Measurements from ENCODE around the gene FAF1.
"Not testable (repeated sequence)": the region's sequence is repeated elsewhere in the genome, so short reads cannot be mapped to it uniquely, and the experiment has no call there.

Gene FAF1

DNA sequence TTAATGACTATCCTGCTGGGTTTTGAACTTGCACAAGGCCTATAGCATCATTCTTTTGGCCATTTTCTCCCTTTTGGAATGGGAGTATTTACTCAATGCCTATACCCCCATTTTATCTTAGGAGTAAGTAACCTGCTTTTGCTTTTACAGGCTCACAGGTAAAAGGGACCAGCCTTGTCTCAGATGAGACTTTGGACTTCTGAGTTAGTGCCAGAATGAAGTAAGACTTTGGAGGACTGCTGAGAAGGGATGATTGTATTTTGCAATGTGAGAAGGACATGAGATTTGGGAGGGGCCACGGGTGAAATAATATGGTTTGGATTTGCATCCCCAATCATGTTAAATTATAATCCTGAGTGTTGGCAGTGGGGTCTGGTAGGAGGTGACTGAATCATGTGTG is 212.7 kb downstream of the FAF1 start:
- no peak for DNase-seq

DNA sequence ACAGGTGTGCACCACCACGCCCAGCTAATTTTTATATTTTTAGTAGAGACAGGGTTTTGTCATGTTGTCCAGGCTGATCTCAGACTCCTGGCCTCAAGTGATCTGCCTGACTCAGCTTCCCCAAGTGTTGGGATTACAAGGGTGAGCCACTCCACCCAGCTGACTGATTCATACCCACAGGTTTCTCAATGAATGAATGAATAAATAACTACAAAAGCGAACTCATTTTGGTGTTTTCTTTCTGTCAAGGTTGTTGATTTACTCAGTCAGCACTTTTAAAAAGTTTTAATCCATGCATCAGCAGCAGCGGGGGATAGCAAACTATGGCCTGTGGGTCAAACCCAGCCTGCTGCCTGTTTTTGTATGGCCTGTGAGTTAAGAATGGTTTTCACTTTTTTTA is 217.5 kb downstream of the FAF1 start:
- DNase-seq, result no peak

GRCh38 chr1:50739125-50739524 is 220.9 kb downstream of the FAF1 start:
- no peak for DNase-seq

DNA sequence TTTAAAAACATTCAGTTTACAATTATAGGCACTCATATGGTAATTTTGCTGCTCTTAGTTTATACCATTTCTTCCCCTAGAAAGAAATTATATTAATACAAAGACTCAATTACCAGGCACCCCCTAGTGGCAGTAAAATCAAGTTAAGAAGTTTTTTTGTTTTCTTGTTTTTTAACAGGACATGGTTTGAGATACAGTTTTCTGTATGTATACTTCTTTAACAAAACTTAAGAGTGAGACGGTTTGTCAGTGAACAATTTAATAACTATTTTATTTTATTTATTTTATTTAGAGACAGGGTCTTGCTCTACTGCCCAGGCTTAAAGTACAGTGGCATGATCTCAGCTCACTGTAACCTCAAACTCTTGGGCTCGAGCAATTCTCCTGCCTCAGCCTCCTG is 224.6 kb downstream of the FAF1 start:
- DNase-seq, result no peak

DNA sequence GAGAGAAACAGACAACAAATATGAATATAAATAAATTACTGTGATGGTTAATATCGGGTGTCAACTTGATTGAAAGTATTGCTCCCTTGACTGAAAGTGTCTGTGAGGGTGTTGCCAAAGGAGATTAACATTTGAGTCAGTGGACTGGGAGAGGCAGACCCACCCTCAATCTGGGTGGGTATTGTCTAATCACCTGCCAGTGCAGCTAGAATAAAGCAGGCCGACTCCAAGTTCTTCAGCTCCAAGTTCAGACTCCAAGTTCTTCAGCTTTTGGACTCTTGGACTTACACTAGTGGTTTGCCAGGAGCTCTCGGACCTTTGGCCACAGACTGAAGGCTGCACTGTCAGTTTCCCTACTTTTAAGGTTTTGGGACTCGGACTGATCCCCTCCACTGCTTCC is 232.5 kb downstream of the FAF1 start:
- DNase-seq, result not testable (repeated sequence)

DNA sequence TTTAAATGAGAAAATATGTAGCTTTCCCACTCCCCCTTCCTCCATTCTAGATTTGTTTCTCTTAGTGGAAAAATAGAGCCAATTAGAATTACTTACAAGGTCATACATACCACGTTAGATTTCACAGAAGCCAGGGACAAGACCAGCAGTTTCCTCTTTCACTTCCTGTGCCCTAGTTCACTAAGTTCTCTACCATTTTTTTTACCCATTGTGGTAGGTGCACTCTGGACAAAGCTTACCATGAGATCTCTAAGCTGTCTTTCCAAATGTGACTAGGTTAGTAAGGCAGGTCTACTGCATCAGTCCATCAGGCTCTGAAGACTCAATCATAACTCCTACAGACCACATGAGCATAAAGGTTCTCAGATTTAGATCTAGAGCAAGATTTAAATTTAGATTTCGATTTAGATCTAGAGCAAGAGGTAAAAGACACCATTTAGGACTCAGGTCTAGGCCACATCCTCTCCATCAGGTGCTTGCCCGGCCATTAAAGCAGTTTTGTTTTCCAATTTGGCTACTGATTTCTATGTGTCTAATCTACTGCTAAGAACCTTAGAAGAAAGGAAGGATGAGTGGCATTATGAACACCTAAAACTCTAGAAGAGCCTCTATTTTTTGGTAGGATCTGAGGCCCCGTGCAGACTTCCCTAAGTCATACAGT is 235.3 kb downstream of the FAF1 start:
- DNase-seq, result no peak

DNA sequence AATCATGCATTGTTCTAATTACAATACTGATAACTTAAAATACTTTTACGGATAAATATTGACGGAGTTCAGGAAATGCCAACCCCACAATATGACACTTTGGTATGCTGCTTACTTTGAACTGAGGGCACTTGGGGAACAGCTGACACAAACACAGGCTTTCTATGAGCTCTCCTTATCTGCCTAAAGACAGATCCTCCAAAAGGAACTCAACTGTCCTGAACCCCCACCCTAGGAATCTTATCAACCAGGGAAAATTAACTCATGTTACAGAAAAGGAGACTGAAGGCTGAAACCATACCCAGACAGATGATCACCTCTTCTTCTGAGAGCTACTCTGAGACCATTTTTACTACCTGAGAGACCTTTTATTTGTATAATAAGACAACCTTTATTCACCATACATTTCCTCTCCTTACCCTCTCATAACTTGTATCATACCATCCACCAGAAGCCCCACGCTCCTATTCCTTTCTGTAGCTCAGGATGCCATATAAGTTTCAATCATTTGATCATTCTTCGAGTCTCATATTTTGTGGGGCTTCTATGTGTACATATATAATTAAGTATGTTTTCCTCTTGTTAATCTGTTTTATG is 239.5 kb downstream of the FAF1 start:
- DNase-seq, result no peak

- no peak for DNase-seq
These were observed 240.9 kb downstream of the FAF1 start for GRCh38 chr1:50719126-50719525.

DNA sequence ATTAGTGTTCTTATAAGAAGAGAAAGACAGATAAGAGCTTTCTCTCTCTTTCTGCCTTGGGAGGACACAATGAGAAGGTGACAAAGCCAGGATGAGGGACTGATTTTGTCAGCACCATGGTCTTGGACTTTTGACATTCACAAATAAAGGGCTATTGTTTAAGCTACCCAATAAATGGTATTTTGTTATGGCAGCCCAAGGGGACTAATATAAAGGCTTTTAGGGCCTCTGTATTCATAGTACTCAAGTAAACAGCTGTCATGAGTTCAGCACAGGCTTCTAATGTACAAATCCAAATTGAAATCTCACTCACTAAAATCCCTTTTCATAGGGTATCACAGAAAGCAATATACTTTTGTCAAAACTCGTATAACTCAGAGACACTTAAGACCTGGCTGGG is 242.7 kb downstream of the FAF1 start:
- DNase-seq, result no peak

DNA sequence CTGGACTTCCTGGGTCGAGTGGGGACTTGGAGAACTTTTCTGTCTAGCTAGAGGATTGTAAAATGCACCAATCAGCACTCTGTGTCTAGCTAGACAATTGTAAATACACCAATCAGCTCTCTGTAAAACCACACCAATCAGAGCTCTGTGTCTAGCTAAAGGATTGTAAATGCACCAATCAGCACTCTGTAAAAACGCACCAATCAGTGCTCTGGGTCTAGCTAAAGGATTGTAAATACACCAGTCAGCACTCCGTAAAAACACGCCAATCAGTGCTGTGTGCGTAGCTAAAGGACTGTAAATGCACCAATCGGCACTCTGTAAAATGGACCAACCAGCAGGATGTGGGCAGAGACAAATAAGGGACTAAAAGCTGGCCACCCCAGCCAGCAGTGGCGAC is 243.6 kb downstream of the FAF1 start:
- not testable (repeated sequence) for DNase-seq

DNA sequence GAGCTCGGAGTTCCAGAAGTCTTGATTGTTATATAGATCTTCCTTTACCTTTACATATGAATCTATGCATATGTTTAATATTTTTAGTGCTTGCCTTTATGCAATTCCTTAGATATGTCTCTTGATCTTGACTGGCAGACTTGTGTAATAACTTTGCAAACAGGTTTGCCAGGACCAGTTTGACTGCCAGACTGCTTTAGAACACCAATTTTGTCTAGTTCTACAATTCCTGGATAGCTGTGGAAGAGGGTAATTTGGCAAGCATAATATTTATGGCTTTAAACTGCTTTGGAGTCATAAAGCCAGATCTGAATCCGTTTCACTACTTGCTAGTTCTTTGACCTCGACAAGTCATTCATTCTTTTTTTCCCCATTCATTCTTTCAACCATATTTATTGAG is 250.0 kb downstream of the FAF1 start:
- no peak for DNase-seq

- no peak for DNase-seq
These were observed 252.2 kb downstream of the FAF1 start for GRCh38 chr1:50707824-50708223.

GRCh38 chr1:50705699-50706098 is 254.4 kb downstream of the FAF1 start:
- DNase-seq, result no peak

DNA sequence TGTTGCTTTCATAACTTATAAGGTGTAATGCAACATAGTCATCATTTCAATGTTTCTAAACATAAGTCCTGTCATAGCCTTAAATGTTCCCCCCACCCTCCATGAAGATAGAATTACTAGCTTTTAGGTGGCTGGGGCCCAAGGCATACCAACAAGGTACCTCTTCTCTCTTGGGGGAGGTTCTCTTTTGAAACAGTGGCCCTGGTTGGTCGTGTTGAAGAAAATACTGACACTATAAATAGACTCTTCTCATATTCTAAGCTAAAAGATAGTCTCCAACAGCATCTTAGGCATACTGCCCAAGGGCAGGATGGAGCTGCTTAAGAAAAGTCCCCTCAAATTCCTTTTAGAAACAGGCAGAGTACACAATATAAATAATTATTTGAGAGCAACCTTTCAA is 255.0 kb downstream of the FAF1 start:
- no peak for DNase-seq

DNA sequence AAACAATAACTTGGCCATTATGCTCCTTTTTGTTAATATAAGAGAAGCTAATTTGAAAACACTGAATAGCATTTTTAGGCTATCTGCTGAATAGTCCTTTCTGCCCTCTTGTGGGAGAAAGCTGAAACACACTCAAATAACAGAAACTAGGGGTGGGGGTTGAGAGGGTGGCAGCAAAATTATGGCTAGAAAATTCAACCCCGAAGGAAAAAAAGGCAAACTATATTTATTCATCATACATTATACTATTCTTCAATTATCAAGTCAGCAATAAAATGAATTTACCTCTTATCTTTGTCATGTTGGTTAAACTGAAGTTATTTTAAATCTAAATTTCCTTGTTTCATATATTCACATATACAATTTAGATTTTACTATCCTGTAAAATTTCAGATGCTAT is 255.9 kb downstream of the FAF1 start:
- DNase-seq, result peak; percentile 33 to 34

GRCh38 chr1:50703240-50703639 is 256.8 kb downstream of the FAF1 start:
- no peak for DNase-seq

GRCh38 chr1:50702395-50702794 is 257.7 kb downstream of the FAF1 start:
- no peak for DNase-seq

DNA sequence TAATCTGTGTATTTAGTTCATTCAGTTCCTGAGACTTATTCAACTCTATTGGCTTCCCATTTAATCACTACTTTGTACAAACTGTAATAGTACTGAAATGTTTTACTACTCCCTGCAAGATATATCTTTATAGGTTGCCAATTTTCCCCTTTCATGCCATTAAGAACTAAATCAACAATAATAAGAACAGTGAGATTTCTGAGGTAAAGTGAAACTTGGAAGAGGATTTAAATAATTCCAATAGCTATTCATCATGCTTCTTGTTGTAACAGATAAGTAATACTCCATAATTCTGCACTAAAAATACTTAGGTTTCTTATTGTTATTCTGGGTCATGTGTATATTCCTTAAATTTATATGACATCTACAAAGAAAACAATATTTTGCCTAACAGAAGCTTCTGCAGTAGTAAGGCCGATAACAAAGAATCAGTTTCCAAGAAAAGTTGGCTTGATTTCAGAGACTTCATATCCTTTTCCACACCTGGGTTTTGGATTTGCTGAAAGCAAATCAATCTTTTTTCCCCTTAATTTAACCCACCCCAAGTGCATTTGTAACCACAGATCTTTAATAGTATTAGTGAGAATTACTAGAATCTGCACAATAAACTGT is 258.3 kb downstream of the FAF1 start:
- no peak for DNase-seq

DNA sequence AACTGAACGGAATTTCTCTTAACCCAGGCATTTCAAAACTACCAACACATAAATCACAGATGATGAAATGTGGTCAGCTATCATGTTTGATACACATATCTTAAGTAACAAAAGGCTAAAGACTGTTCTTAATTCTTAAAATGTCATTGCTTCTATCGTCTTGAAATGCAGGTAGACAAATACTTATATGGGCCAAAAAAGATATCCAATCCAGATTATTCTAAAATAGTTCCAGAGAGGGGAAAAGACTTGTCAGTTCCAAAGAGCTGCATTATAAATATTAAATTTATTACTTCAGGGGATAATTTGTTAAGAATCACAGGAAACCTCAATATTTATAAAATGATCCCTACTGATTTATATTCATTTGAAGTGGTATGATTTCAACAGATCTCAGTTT is 259.4 kb downstream of the FAF1 start:
- no peak for DNase-seq

DNA sequence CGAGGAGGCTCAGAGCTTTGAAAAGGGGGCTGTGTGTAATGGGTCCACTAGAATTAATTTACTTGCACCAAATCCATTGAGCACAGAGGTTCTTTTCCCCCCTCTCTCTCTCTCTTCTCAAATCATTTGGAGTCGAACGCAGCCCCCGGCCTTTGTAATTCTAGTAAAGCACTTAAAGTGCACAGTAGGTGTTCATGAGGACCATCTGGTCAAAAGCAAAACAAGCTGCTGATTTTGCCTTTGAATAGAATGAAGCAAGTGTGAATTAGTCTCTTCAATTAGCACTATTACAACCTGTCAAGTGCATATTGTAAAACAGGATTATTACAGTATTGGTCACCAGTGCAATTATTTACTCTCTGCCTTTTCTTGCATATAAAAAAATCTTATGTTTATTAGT is 259.9 kb downstream of the FAF1 start:
- peak; percentile 90 to 96 for DNase-seq

GRCh38 chr1:50699795-50700194 is 260.3 kb downstream of the FAF1 start:
- no peak for DNase-seq

- DNase-seq, result no peak
These were observed 262.3 kb downstream of the FAF1 start for GRCh38 chr1:50697440-50698421.

DNA sequence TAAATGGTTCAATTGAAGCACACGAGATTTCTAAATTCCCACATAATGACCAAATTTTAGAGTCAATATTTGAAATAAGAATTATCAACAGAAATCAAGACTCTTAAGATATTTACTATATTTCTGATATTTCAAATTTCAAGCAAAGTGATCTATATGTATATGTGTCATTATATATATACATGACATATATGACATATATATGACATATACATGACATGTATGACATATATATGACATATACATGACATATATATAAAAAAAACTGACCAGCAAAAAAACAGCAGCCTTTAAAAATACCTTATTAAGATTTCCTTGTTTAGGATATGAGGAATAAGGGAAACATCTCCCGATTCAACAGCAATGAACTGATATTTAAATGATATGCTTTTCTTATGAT is 266.2 kb downstream of the FAF1 start:
- no peak for DNase-seq

- DNase-seq, result no peak
These were observed 275.9 kb downstream of the FAF1 start for GRCh38 chr1:50684185-50684584.
